Measurements from ENCODE around the gene KDM2A. TPM values are rescaled to one million over a fixed set of nuclear protein-coding genes. Genes with fewer than 3 reads are reported as not detected.
A peak's percentile ranks its signal among the peaks of the same experiment; 100 is the strongest.
"Not testable (repeated sequence)": the region's sequence is repeated elsewhere in the genome, so short reads cannot be mapped to it uniquely, and the experiment has no call there.

KDM2A gene
- total RNA-seq, 1 donor from 2014 or later = 70.4 TPM

DNA sequence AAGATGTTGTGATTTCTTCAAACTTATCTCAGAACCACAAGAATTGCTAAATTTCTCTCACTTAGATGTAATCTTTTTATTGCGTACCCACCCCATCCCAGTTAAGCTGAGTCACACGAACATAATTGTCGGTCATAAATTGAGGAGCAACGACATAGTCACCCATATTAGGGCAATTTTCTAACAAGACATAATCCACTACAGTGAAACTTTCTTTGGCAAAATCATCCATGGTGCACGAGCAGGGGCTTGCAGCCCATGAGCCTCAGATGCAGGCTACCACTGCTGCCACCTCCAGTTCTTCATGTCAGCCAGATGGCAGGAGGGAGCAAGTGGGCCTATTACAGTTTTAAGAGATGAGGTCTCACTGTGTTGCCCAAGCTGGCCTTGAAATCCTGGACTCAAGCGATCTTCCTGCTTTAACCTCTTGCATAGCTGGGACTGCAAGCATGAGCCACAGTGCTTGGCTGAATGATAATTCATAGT lies 77.0 kb downstream of the KDM2A start:
- Histone ChIP-seq H3K36me3 (ENCODE audit: insufficient read depth, low read length) (peaks cover 2% of the 10 kb centered on the region), H3K9me3 (ENCODE audit: insufficient read depth, low read depth, low read length) (no peaks in the 10 kb centered on the region), H3K4me1 (ENCODE audit: insufficient read depth, low read length) (no peaks in the 10 kb centered on the region), H4K20me1 (ENCODE audit: insufficient read depth, low read length) (no peaks in the 10 kb centered on the region), H2AFZ (ENCODE audit: low read depth, low read length) (no peak overlapping the region), H3K27ac (ENCODE audit: low read depth, low read length) (no peak overlapping the region), H3K79me2 (ENCODE audit: insufficient read depth, low read length) (no peaks in the 10 kb centered on the region), H3K4me2 (ENCODE audit: low read length) (no peak overlapping the region), H3K9ac (ENCODE audit: low read length) (no peak overlapping the region), H3K4me3 (ENCODE audit: insufficient read depth, low read depth, low read length) (no peak overlapping the region), H3K27me3 (ENCODE audit: insufficient read depth, low read length) (no peaks in the 10 kb centered on the region)
- no peaks in the 10 kb centered on the region for H3K27me3 Mint-ChIP-seq (ENCODE audit: low read depth, unreplicated experiment)
- H3K4me1 Mint-ChIP-seq (ENCODE audit: low read depth, unreplicated experiment) = peaks cover 9% of the 10 kb centered on the region
- FAIRE-seq (no peak), DNase-seq (ENCODE audit: low read depth) (peak; percentile 67)
- no peak overlapping the region for H3K4me3 Mint-ChIP-seq (ENCODE audit: unreplicated experiment)
- peaks cover 10% of the 10 kb centered on the region for H3K36me3 Mint-ChIP-seq (ENCODE audit: low read depth, unreplicated experiment)
- no peak overlapping the region for H3K27ac Mint-ChIP-seq (ENCODE audit: unreplicated experiment)
- H3K9me3 Mint-ChIP-seq (ENCODE audit: unreplicated experiment) = no peaks in the 10 kb centered on the region
- TF ChIP-seq CTCF (IDR thresholded peaks at IDR 0.05; ENCODE audit: insufficient read depth, low read depth, low read length) = no peak
- no peak for TF ChIP-seq EZH2 (IDR thresholded peaks at IDR 0.05; ENCODE audit: insufficient read depth, low read length)

DNA sequence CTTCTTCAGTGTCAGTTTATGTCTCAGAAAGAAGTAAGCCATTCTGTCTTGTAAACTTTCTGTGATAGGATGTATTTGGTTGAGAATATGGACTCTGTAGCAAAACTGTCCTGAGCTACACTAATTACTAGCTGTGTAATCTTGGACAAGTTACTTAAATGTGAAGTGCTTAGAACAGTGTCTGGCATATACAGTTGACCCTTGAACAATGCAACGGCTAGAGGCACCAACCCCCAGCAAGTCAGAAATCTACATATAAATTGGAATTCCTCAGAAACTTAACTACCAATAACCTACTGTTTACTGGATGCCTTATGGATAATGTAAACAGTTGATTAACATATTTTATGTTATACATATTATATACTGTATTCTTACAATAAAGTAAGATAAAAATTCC lies 78.5 kb downstream of the KDM2A start:
- Mint-ChIP-seq H3K4me1 (ENCODE audit: low read depth, unreplicated experiment) (peaks cover 9% of the 10 kb centered on the region), H3K9me3 (ENCODE audit: unreplicated experiment) (no peaks in the 10 kb centered on the region), H3K4me3 (ENCODE audit: unreplicated experiment) (no peak overlapping the region), H3K36me3 (ENCODE audit: low read depth, unreplicated experiment) (peaks cover 7% of the 10 kb centered on the region), H3K27ac (ENCODE audit: unreplicated experiment) (no peak overlapping the region), H3K27me3 (ENCODE audit: low read depth, unreplicated experiment) (no peaks in the 10 kb centered on the region)
- no peaks in the 10 kb centered on the region for H3K9me3 ChIP-seq (ENCODE audit: insufficient read depth, low read depth, low read length)
- H2AFZ ChIP-seq (ENCODE audit: low read depth, low read length) = no peak overlapping the region
- H3K9ac ChIP-seq (ENCODE audit: low read length) = no peak overlapping the region
- H4K20me1 ChIP-seq (ENCODE audit: insufficient read depth, low read length) = no peaks in the 10 kb centered on the region
- H3K36me3 ChIP-seq (ENCODE audit: insufficient read depth, low read length) = peaks cover 2% of the 10 kb centered on the region
- TF ChIP-seq EZH2 (IDR thresholded peaks at IDR 0.05; ENCODE audit: insufficient read depth, low read length) (no peak), CTCF (IDR thresholded peaks at IDR 0.05; ENCODE audit: insufficient read depth, low read depth, low read length) (no peak)
- H3K4me2 ChIP-seq (ENCODE audit: low read length) = no peak overlapping the region
- H3K27ac ChIP-seq (ENCODE audit: low read depth, low read length) = no peak overlapping the region
- FAIRE-seq = no peak
- H3K4me3 ChIP-seq (ENCODE audit: insufficient read depth, low read depth, low read length) = no peak overlapping the region
- H3K27me3 ChIP-seq (ENCODE audit: insufficient read depth, low read length) = no peaks in the 10 kb centered on the region
- no peaks in the 10 kb centered on the region for H3K4me1 ChIP-seq (ENCODE audit: insufficient read depth, low read length)
- no peak for DNase-seq (ENCODE audit: low read depth)
- H3K79me2 ChIP-seq (ENCODE audit: insufficient read depth, low read length) = no peaks in the 10 kb centered on the region

- not testable (repeated sequence) for H3K36me3 ChIP-seq (ENCODE audit: insufficient read depth, low read length); H3K9me3 Mint-ChIP-seq (ENCODE audit: unreplicated experiment); H3K79me2 ChIP-seq (ENCODE audit: insufficient read depth, low read length); H3K9ac ChIP-seq (ENCODE audit: low read length); H2AFZ ChIP-seq (ENCODE audit: low read depth, low read length); H4K20me1 ChIP-seq (ENCODE audit: insufficient read depth, low read length); H3K27me3 Mint-ChIP-seq (ENCODE audit: low read depth, unreplicated experiment); H3K4me1 ChIP-seq (ENCODE audit: insufficient read depth, low read length); H3K4me2 ChIP-seq (ENCODE audit: low read length); FAIRE-seq; H3K9me3 ChIP-seq (ENCODE audit: insufficient read depth, low read depth, low read length); H3K27ac Mint-ChIP-seq (ENCODE audit: unreplicated experiment); DNase-seq (ENCODE audit: low read depth); H3K4me3 ChIP-seq (ENCODE audit: insufficient read depth, low read depth, low read length); H3K27ac ChIP-seq (ENCODE audit: low read depth, low read length); H3K27me3 ChIP-seq (ENCODE audit: insufficient read depth, low read length); H3K36me3 Mint-ChIP-seq (ENCODE audit: low read depth, unreplicated experiment)
- Mint-ChIP-seq H3K4me3 (ENCODE audit: unreplicated experiment) (peak overlapping the region; percentile 50), H3K4me1 (ENCODE audit: low read depth, unreplicated experiment) (peaks cover 11% of the 10 kb centered on the region)
Observed at GRCh38 chr11:67198781-67199180, 79.7 kb downstream of the KDM2A start.

Measured in astrocyte (in vitro differentiated cells and primary cell).